ENCODE measurements around the gene SLBP.

GRCh38 chr4:1661695-1662094 is 50.4 kb downstream of the SLBP start:
- TF ChIP-seq CTCF (IDR thresholded peaks at IDR 0.05) (no peak), POLR2A (IDR thresholded peaks at IDR 0.05) (no peak)

Measured in adrenal gland (tissue), 5 donors.